GM12878 (cell line): ENCODE results near the gene LRRC73. TPM values are rescaled to one million over a fixed set of nuclear protein-coding genes. Genes with fewer than 3 reads are reported as not detected.

Experiments
- ATAC-seq: fragments of 200-7000 bp; cut with Tn5 transposase; 3 replicates; pipeline ENCODE4 v1.9.1; 2020; ENCODE audit warnings: mild to moderate bottlenecking, moderate library complexity
- BruUV-seq: library from RNA; stranded (reverse); fragments of 400-500 nt; replicated peaks from 2 replicates; lab custom pipeline; 2021; lab: Mats Ljungman, UMichigan
- CTCF ChIA-PET: fragments of 300-600 bp; sonication (Branson Sonifier 250); formaldehyde crosslinking; extraction: SDS; loops from one replicate; lab custom pipeline; 2021; ENCODE audit warnings: inconsistent platforms; lab: Yijun Ruan, JAX
- POLR2A ChIA-PET: fragments of 350-600 bp; formaldehyde crosslinking; extraction: SDS; loops from one replicate; lab custom pipeline; 2021; ENCODE audit warnings: inconsistent platforms; lab: Charles Lee
- RAD21 ChIA-PET: fragments of 300-600 bp; sonication (Branson Sonifier 250); formaldehyde crosslinking; loops from one replicate; lab custom pipeline; 2023; ENCODE audit warnings: antibody characterized with exemption; ENCODE audit not compliant: unreplicated experiment; lab: Charles Lee
- SMC1A ChIA-PET: fragments of 300-600 bp; sonication (Branson Sonifier 250); formaldehyde crosslinking; loops from one replicate; lab custom pipeline; 2023; ENCODE audit not compliant: unreplicated experiment, uncharacterized antibody; lab: Charles Lee
- DNase-seq: peaks from one replicate; pipeline ENCODE4 v3.0.0-alpha.2; 2011; ENCODE audit warnings: low read depth, low spot score
- FAIRE-seq: peaks from 3 replicates; lab custom pipeline; 2011; peaks lifted over from hg19 to GRCh38; lab: Jason Lieb, UNC
- H2AFZ ChIP-seq: 2 replicates; pipeline ENCODE4 v1.6.0; 2011; ENCODE audit warnings: low read depth, low read length, control low read depth; ENCODE audit not compliant: control insufficient read depth
- H3K27ac ChIP-seq: 2 replicates; pipeline ENCODE4 v1.5.1; 2011; ENCODE audit warnings: control low read depth; ENCODE audit not compliant: control insufficient read depth, insufficient read depth
- H3K27me3 ChIP-seq, 2 experiments: replicated peaks in 1 of 2; 2 replicates each; pipeline versions ENCODE4 v1.6.0 to v1.6.1; 2011; ENCODE audit warnings: low read length in 1 of 2; ENCODE audit not compliant: control insufficient read depth in 2 of 2, insufficient read depth in 2 of 2
- H3K36me3 ChIP-seq, 2 experiments: 2 replicates each; pipeline ENCODE4 v1.5.1; 2011; ENCODE audit warnings: low read length in 1 of 2; ENCODE audit not compliant: control insufficient read depth in 2 of 2, insufficient read depth in 2 of 2
- H3K4me1 ChIP-seq: 2 replicates; pipeline ENCODE4 v1.6.1; 2011; ENCODE audit warnings: mild to moderate bottlenecking, low read length, moderate library complexity, mixed read lengths; ENCODE audit not compliant: control insufficient read depth, insufficient read depth
- H3K4me2 ChIP-seq: 2 replicates; pipeline ENCODE4 v1.6.0; 2011; ENCODE audit warnings: control low read depth; ENCODE audit not compliant: control insufficient read depth, insufficient read depth
- H3K4me3 ChIP-seq: fragments of 200-600 bp; sonication (generic); 2 replicates; pipeline ENCODE4 v1.5.1; 2016
- H3K79me2 ChIP-seq: 2 replicates; pipeline ENCODE4 v1.6.0; 2011; ENCODE audit warnings: low read length; ENCODE audit not compliant: control insufficient read depth, insufficient read depth
- H3K9ac ChIP-seq: 2 replicates; pipeline ENCODE4 v1.8.0; 2011; ENCODE audit warnings: low read length, control low read depth, mixed read lengths; ENCODE audit not compliant: control insufficient read depth, insufficient read depth
- H3K9me3 ChIP-seq: replicated peaks from 3 replicates; pipeline ENCODE4 v1.5.1; 2011; ENCODE audit warnings: mild to moderate bottlenecking, low read length; ENCODE audit not compliant: control insufficient read depth, insufficient read depth
- H4K20me1 ChIP-seq: 2 replicates; pipeline ENCODE4 v1.6.0; 2011; ENCODE audit not compliant: control insufficient read depth, insufficient read depth
- CREB1 ChIP-seq: IDR thresholded peaks from 2 replicates; pipeline ENCODE4 v1.6.1; 2012; ENCODE audit warnings: low read depth, mild to moderate bottlenecking, inconsistent platforms
- DPF2 ChIP-seq: fragments of 450-650 bp; IDR thresholded peaks from 2 replicates; pipeline ENCODE4 v1.6.1; 2017; ENCODE audit warnings: mild to moderate bottlenecking
- EGR1 ChIP-seq, 2 experiments: IDR thresholded peaks; 1 replicate in 1 of 2; 2 replicates in 1 of 2; pipeline ENCODE4 v1.6.1; 2011 to 2012; ENCODE audit warnings: low read depth in 2 of 2, low read length in 2 of 2, borderline replicate concordance in 1 of 2, mild to moderate bottlenecking in 1 of 2, moderate library complexity in 1 of 2
- IRF4 ChIP-seq: IDR thresholded peaks from 2 replicates; pipeline ENCODE4 v1.6.1; 2011; ENCODE audit warnings: low read depth, low read length
- JUNB ChIP-seq: IDR thresholded peaks from 2 replicates; pipeline ENCODE4 v1.6.1; 2016; ENCODE audit warnings: antibody characterized with exemption, mild to moderate bottlenecking
- KDM1A ChIP-seq: fragments of 200-600 bp; sonication (generic); IDR thresholded peaks from 2 replicates; pipeline ENCODE4 v1.6.1; 2016; ENCODE audit warnings: borderline replicate concordance
- MEF2B ChIP-seq: fragments of 450-650 bp; IDR thresholded peaks from 2 replicates; pipeline ENCODE4 v1.6.1; 2018; ENCODE audit warnings: mild to moderate bottlenecking, moderate library complexity; ENCODE audit not compliant: partially characterized antibody, poor library complexity, severe bottlenecking
- MYC ChIP-seq: IDR thresholded peaks from 2 replicates; pipeline ENCODE4 v1.6.1; 2011; ENCODE audit warnings: mild to moderate bottlenecking, low read length, moderate library complexity, inconsistent platforms; ENCODE audit not compliant: insufficient read depth, insufficient replicate concordance, insufficient read length, severe bottlenecking
- RAD51 ChIP-seq: fragments of 450-650 bp; IDR thresholded peaks from 2 replicates; pipeline ENCODE4 v1.6.1; 2016; ENCODE audit warnings: moderate library complexity, mild to moderate bottlenecking, inconsistent platforms
- TARDBP ChIP-seq: IDR thresholded peaks from 2 replicates; pipeline ENCODE4 v1.6.1; 2016; ENCODE audit warnings: borderline replicate concordance
- ZNF217 ChIP-seq: fragments of 450-650 bp; IDR thresholded peaks from 2 replicates; pipeline ENCODE4 v1.6.1; 2017; ENCODE audit warnings: antibody characterized with exemption, mild to moderate bottlenecking
- ZNF687 ChIP-seq: fragments of 450-650 bp; IDR thresholded peaks from 2 replicates; pipeline ENCODE4 v1.6.1; 2017; ENCODE audit warnings: mild to moderate bottlenecking, moderate library complexity
- WGBS: methylation state at CpG from one replicate; pipeline ENCODE4 v1.1.6; 2016; ENCODE audit warnings: low lambda C conversion rate; ENCODE audit not compliant: insufficient replicate concordance, insufficient coverage; ENCODE audit errors: missing lambda C conversion rate; 5-methylcytosine and 5-hydroxymethylcytosine counted together
- in situ Hi-C: fragments of 300-500 bp; cut with MboI; formaldehyde crosslinking; loops from 9 replicates; pipeline ENCODE4 v1.14.3; 2018; ENCODE audit warnings: mixed read lengths
- intact Hi-C: fragments of 100-400 bp; cut with micrococcal nuclease; formaldehyde crosslinking; loops from one replicate; pipeline ENCODE4 v1.14.2; 2022; ENCODE audit not compliant: unreplicated experiment
- polyA plus RNA-seq, 11 experiments: library from polyadenylated mRNA; depleted of rRNA in 4 of 11; unstranded in 6 of 11; stranded (reverse) in 5 of 11; fragments of >200 nt; fragmentation: Nextera tagmentation in 4 of 11; fragmentation: Illumina TruSeq in 1 of 11; extraction: Ambion mirVana in 4 of 11; extraction: Trizol in 1 of 11; gene quantifications; 1 replicate in 1 of 11; 2 replicates in 10 of 11; pipeline versions ENCODE4 v1.2.1 to v1.2.3, GENCODE V29; 2011 to 2016; ENCODE audit warnings: inconsistent platforms in 2 of 11, missing spikeins in 2 of 11, low read depth in 1 of 11
- total RNA-seq, 4 experiments: library from RNA; depleted of rRNA in 3 of 4; stranded (reverse); fragments of >200 nt in 3 of 4; fragmentation: Illumina TruSeq in 1 of 4; extraction: Trizol in 1 of 4; gene quantifications; 2 replicates each; pipeline versions ENCODE4 v1.2.1 to v1.2.3, GENCODE V29; 2013 to 2021
- TF ChIP-seq, protein P1 (sequence below): fragments of 450-650 bp; IDR thresholded peaks from 2 replicates; pipeline ENCODE4 v1.6.1; 2014; ENCODE audit warnings: mild to moderate bottlenecking

The LRRC73 gene
- total and polyA plus RNA-seq, 10 of the 15 experiments (the other 5 are each of a cell fraction or from before 2014, with no cell fraction given), result 0.13 TPM; not detected in 9

DNA sequence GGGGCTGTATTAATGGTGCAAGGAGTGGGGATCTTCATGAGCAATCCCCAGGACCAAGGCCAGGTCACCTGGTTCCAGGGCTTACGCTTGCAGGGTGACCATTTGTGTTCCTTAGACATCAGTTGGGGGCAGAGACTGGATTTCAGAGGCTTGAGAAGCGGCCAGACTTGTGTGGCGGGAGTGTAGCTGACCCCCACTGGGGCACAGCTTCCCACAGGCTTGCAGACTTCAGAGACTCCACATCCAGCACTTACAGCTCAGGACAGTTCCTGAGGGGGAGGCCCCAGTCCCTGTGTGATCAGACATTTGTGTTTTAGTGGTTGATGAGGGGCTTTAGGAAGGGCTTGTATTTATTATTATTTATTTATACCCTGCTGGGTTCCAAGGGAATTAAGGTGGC is 17.5 kb downstream of the LRRC73 start (continued):
- no peak for TF ChIP-seq MYC
- no peak for TF ChIP-seq DPF2
- TF ChIP-seq ZNF217, result no peak
- TF ChIP-seq CREB1, result no peak
- no peak for TF ChIP-seq TARDBP

DNA sequence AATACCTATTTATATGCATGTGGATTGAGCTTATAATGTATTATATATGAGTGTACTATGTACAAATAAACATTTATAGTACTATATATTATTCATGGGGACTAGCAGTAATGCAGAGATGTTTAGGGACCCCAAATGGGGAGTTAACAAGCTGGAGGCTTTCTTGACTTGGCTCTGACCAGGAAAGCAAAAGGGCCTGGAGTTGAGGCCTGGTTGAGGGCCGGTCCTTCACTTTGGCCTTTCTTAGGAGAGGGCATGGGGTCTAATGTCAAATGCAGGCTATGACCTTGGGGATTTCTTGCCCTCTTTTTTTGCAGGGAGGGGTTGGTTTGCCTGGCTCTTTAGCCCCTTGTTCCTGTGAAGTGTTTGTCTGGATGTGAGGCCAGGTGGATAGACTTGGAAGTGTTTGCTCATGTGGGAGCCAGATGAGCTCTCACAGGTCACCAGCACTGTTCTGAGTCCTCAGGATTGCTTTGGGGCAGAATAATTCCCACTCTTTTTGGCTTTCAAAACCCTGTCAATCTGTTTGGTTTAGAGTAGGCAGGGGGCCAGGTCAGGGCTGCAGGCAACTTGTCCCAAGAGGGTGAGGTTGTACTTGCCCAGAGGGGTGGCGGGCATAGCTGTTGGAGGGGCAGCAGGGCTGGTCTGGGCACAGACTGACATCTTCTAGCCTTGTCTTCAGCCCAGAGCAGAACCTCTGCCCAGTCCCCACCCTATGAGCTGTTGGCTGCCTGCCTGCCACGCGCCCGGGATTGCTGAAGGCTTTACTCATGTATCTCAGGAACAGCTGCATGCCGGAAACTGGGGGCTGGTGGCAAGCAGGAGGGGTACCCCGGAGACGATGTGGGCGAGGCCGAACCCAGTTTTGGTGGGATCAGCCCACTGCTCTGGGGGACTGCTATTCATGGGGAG is 18.1 kb downstream of the LRRC73 start:
- no peak for DNase-seq
- no peaks in the 10 kb centered on the region for H3K9me3 ChIP-seq
- ATAC-seq, result no peak
- H3K79me2 ChIP-seq, result no peaks in the 10 kb centered on the region
- WGBS, result 96% methylated on average over 10 of the region's 10 CpGs
- H3K4me2 ChIP-seq, result no peak overlapping the region
- FAIRE-seq, result no peak
- ChIA-PET CTCF (interaction anchor here (0.6 to 7.6 kb wide), 7 partner anchors 8 to 131 kb away, joined by 3 to 70 read pairs (median 3); partner anchors contain the start of genes ABCC10 and LRRC73), RAD21 (no interaction called here), SMC1A (interaction anchor here (1.7 kb wide), 1 partner anchor 14 kb away, joined by 5 read pairs; no protein-coding TSS in a partner anchor), POLR2A (interaction anchor here (0.6 kb wide), 1 partner anchor 384 kb away, joined by 3 read pairs; no protein-coding TSS in a partner anchor)
- no peak overlapping the region for H3K27ac ChIP-seq
- no peak overlapping the region for H2AFZ ChIP-seq
- no peaks in the 10 kb centered on the region; the same call in 1 of the 2 replicates for H4K20me1 ChIP-seq
- BruUV-seq, result no TSS peak
- no peaks in the 10 kb centered on the region for H3K27me3 ChIP-seq
- no peaks in the 10 kb centered on the region; a peak in 1 of 4 replicates for H3K36me3 ChIP-seq
- no peak for TF ChIP-seq IRF4
- TF ChIP-seq RAD51, result no peak
- TF ChIP-seq MEF2B, result no peak
- no peak for TF ChIP-seq KDM1A
- TF ChIP-seq, protein P1, sequence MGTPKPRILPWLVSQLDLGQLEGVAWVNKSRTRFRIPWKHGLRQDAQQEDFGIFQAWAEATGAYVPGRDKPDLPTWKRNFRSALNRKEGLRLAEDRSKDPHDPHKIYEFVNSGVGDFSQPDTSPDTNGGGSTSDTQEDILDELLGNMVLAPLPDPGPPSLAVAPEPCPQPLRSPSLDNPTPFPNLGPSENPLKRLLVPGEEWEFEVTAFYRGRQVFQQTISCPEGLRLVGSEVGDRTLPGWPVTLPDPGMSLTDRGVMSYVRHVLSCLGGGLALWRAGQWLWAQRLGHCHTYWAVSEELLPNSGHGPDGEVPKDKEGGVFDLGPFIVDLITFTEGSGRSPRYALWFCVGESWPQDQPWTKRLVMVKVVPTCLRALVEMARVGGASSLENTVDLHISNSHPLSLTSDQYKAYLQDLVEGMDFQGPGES, result no peak
- no peak for TF ChIP-seq EGR1 (IDR thresholded peaks at IDR 0.05; ENCODE audit: borderline replicate concordance in 1 of 2, low read depth in 2 of 2, low read length in 2 of 2)
- TF ChIP-seq ZNF687, result no peak
- TF ChIP-seq JUNB, result no peak
- no peak overlapping the region for H3K4me3 ChIP-seq
- intact Hi-C loops (no loop called here), in situ Hi-C loops (no loop called here)
- no peak overlapping the region for H3K9ac ChIP-seq
- H3K4me1 ChIP-seq, result no peaks in the 10 kb centered on the region; the same call in 1 of the 2 replicates
